ENCODE data around the gene USP46.
A peak's percentile ranks its signal among the peaks of the same experiment; 100 is the strongest.

Gene USP46

DNA sequence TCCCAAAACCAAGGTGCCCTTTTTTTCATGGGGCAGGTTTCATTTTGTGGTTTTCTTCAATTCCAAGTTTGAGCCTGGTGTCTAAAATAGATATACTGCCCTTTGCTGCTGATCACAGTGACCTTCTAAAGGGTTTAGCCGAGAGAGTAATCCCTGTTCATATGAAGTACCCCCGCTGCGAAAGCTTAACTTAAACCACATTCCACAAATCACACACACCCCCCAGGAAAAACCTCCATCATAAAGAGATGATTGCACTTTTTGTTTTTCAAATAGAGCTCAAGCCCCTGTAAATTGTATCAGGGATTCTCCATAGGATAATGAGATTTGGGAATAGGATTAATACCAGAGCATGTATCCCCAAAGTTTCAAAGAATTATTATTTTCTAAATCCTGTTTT, 90.8 kb downstream of the USP46 start:
- no peak for DNase-seq

DNA sequence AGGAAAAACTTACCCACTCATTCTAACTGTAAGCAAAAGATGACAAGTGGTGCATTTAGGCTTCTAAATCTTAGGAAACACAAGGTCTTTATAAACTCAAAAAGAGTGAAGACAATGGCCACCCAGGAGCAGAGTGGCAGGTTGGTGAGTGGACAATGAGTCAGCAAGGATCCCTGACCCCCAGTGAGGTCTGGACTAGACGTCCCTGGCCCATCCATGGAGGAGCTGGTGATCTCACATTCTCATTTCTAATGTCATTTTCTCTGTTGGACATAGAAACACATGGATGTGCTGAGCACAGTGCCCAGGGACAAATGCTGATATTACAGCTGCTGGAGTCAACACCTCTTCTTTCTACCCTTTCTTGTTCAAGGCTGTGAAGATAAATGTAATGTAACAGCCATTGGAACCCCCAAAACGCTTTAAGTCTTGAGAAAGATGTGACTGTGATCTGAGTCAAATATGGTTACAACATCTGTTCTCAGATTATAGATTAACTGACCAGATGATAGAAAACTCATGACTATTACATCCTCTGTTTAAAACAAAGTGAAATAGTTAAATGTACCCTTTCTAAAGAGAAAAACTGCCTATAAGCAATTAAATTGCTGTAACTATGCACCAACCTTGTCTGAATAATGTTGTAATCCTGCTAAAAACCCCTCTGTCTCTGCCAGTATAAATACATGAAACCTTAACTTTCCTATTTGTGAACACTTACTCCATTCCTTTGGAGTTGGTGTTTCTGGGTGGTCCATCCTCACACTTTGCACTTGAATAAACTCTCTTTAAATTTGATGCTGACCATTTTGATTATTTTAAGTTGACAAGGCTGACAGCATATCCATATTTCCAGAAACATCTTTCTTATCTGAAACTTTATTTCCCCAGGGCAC, 92.7 kb downstream of the USP46 start:
- no peak for DNase-seq

DNA sequence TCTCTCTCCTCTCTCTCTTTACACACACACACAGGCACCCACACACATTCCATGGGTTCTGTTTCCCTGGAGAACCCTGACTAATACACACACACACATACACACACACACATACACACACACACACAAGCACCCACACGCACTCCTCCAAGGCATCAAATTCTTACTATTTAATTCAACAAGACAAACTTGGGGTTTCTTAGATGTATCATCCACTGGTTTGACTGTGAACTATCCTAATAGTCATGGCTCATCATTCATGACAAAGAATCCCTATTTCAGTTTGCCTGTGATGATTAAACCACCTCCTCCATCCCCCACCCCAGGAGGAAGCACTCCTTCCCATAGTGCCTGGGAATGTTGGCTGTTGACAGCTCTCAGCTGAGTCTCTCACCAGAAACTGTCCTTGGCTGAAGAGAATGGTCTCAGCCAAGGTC, 98.2 kb downstream of the USP46 start:
- no peak for DNase-seq

DNA sequence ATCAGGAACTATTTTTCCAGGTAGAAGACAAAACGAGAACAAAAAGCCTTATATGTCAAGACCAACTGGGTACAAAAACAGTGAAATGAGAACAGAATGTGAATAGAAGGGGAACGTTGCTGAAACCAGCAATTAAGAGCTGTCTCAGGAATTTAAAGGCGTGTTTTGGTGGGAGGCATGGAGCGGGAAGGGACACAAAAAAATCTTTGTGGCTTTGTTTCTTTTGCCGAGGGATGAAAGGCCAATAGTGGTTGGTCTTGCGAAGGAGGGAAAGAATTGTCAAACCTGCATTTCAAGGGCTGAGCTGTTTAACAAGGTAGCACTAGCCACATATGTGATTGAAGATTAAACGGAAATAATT, 103.8 kb downstream of the USP46 start:
- DNase-seq: no peak

DNA sequence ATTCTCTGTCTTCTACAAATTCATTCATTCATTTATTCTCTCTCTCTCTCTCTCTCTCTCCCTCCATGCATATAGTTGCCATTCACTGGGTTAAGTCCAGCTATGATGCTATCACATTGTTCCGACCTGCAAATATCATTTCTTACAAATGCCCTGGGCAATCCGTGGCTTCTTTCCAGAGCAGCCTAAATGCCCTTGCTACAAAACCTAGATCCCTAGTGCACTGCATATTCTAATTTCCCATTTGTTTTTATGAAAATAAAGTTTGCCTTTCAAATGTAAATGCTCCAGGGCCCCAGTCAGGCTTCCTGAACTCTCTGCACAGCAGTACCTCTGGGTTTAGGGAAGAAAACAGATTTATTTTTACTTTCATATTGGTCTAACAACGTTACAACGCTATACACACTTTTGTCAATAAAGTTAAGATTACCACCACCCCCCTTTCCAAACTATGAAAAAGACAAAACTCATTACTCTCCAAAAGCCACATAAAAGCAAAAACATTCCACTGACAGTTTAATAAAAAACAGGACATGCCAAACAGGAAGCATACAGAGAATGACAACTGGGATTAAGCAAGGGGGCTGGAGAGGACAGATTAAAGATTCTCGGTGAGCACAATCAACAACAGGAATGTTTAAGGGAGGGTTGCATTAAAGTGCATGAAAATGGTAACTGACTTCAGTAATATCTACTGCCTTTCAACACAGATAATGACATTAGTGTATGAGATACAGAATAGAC, 104.3 kb downstream of the USP46 start:
- no peak for DNase-seq

DNA sequence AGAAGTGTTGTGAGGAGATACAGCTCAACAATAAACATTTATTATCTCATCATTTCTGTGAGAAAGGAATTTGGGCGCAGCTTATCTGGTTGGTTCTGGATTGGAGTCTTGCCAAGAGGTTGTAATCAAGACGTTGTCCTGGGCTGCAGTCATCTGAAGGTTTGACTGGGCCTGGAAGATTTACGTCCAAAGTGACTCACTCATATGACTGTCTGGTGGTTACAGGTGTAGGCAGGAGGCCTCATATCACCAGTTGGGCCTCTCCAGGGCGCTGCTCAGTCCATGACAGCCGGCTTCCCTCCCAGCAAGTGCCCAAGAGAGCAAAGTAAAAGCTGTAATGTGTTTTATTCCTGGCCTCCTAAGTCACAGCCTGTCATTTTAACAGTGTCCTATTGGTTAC, 106.3 kb downstream of the USP46 start:
- DNase-seq: no peak

DNA sequence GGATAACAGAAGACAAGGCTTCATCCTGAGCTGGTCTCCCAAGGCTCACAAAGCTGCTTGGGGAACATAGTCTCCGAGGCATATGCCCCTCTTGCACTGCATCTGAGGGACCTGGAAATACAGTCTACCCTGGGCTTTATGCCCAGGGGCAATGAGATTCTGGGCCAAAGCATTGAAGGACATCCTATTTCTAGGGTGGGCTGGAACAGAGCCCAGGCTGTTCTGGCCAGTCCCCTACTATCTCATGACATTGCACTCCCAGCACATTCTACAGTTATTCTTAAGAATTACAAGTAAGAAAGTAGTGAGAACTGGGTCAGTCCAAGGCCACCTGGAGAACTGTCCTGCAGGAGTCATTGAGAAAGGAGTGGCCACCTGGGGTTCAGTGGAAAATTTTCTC, 107.6 kb downstream of the USP46 start:
- no peak for DNase-seq

DNA sequence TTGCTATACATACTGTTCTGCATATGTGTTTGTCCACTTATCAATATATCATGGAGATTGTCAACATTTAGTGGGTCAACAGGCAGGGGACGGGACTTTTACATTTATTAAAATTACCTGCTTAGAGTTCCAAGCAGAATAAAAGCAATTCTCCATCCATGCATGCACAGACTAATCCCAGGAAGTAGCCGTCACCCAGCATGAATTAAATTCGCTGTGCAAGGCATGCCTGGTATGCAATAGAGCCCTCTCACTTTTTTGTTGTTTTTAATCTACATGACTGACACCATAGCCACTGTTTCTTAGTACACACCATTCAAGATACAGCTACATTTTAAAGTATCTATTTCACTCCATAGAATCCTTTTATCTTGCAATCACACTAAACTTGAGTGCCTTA, 108.9 kb downstream of the USP46 start:
- no peak for DNase-seq

DNA sequence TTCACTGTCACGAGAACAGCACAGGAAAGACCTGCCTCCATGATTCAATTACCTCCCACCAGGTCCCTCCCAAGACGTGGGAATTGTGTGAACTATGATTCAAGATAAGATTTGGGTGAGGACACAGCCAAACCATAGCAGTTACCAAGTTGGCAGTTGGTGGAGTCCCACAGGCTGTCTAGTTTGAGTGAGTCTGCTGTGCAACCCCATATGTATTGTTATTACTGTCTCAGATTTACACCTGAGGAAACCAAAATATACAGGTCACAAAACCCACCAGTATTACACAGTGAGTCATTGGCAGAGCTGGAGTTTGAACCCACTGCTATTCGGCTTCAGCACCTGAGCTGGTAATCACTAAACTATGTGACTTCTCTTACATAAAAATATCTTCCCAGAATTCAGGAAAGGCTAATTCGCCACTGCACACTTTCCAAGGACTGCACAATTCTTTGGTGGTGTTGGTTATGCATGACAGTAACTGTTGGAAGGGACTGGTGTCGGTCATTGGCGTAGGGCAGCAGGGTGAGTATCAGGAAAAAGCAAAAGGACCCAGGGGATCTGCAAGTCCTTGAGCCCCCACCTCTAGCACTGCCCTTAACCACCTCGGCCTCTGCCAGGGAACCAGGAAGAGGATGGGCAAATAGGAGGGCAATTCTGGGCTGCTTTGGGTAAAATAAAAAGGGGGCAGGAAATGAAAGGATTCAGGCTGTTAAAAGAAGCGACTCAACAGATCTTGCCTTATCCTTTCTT, 110.1 kb downstream of the USP46 start:
- no peak for DNase-seq

DNA sequence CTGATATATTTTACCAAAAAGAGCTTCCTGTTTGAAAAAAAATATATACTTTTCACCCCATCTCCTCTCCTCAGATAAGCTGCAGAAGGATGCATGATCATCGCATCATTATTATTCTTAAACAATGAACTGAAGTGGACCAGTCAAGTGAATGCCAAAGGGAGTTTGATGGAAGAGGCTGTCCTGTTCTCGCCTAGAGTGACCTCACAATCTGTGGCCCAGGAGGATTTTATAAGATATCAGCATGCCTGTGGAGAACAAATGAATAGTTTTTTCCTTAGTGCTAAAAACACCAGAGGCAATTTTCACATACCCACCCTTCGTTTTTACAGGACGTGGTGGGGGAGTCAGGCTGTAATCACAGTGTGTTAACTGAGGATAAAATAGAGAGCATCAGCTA, 112.7 kb downstream of the USP46 start:
- DNase-seq: no peak

DNA sequence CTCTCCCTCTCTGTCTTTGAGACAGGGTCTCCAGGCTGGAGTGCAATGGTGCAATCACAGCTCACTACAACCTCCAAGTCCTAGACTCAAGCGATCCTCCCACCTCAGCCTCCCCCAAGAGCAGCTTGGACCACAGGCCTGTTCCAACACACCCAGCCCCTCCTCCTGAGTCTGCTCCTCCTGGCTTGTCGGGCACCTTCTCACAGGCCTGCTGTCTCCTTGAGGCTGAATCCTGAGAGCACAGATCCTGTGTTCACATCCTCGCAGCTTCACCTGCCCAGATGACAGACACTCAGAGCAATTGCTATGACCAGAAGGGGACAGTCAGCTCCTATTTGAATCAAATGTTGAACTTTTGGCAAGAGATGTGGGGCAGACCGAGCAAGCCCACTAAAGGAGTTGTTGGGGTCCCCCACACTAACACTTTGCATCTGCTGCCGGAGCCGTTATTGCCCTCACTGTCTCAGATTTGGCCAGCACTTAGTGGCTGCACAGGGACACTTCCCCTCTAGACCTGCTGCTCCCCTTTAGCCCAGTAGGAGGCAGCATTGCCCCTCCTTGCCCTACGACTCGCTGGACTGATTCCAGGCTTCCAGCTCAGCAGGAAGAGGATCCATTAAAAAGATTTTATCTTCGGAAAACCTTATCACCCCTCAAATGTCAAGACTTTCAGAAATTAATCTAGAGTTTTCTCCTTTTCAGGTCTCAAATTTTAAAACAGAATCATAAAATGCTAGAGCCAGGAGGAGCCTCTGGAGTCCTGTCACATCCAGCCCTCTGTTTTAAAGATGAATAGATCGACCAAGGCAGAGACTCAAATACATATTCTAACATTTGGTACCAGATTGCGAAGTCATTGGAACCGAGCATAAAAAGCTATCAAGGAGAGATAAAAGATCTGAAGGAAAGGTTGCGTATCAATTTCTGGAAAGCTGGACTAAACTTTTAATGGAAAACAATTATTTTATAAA, 113.7 kb downstream of the USP46 start:
- DNase-seq: peak; percentile 81
